GM12873 (cell line): ENCODE data around the gene DNAAF5.

Source experiments
- TF ChIP-seq, protein P1 (sequence below): IDR thresholded peaks from 2 replicates; pipeline ENCODE4 v1.5.1; 2012; ENCODE audit warnings: low read depth, mild to moderate bottlenecking, moderate library complexity, low read length, control low read depth; ENCODE audit not compliant: insufficient read depth; ENCODE audit errors: missing control alignments

Gene DNAAF5

DNA sequence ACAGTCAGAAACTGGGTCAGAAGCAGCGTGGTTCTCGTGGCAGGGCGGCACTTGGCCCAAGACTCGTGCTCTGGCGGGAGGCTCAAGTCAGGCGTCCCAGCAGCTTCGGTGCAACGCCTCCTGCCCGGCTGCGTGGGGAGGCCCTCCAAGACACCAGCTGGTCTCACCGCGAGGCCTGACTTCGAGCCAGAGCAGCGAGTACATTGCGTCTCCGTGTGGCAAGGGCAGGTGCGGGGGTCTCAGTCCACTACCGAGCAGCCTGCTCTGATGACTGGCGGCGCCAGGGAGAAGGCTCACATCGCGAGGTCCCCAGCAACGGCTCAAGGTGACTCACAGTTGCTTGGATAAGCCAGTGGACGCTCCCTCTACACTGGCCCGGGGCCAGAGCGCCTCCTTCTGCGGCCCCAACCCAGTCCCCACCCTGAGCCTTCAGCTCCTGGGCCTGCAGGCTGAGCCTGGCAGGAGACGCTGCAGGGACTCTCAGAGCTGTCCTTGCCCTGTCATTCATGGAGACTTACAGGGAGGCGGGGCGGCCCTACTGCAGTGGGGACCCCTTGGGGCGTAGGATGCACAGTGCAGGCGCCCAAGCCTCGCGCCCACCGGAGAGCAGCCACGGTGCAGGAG, 42.5 kb downstream of the DNAAF5 start:
- TF ChIP-seq, protein P1, sequence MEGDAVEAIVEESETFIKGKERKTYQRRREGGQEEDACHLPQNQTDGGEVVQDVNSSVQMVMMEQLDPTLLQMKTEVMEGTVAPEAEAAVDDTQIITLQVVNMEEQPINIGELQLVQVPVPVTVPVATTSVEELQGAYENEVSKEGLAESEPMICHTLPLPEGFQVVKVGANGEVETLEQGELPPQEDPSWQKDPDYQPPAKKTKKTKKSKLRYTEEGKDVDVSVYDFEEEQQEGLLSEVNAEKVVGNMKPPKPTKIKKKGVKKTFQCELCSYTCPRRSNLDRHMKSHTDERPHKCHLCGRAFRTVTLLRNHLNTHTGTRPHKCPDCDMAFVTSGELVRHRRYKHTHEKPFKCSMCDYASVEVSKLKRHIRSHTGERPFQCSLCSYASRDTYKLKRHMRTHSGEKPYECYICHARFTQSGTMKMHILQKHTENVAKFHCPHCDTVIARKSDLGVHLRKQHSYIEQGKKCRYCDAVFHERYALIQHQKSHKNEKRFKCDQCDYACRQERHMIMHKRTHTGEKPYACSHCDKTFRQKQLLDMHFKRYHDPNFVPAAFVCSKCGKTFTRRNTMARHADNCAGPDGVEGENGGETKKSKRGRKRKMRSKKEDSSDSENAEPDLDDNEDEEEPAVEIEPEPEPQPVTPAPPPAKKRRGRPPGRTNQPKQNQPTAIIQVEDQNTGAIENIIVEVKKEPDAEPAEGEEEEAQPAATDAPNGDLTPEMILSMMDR = no peak

DNA sequence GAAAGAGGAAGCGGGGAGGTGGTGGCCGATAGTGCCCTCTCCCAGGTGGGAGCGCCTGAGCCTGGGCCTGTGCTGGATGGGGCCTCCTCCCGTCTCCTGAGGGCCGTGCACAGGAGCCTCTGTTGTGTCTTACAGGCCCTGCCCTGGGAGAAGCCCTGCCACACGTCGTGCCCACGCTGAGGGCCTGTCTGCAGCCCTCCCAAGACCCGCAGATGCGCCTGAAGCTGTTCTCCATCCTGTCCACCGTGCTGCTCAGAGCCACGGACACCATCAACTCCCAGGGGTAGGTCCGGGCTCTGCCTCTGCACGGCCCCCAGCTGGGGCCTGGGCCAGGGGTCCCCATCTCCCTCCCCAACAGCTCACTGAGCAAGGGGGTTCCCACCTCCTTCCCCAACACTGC, 43.8 kb downstream of the DNAAF5 start:
- TF ChIP-seq, protein P1 = no peak

DNA sequence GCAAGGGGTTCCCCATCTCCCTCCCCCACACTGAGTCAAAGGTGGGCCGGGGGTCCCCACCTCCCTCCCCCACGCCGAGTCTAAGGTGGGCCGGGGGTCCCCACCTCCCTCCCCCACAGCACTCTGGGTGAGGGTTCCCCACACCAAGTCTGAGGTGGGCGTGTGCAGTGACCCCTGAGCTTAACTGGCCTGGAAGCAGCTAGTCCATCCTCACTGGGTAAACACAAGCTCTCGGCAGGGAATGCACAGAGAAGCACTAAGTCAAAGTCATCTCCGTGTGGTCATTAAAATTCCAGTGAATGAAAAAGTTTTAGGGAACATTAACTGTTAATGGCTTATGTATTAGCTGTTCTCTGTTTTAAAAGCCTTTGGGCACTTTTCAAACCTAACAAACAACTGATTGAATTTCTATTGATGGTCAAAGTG, 44.3 kb downstream of the DNAAF5 start:
- TF ChIP-seq, protein P1 = no peak

DNA sequence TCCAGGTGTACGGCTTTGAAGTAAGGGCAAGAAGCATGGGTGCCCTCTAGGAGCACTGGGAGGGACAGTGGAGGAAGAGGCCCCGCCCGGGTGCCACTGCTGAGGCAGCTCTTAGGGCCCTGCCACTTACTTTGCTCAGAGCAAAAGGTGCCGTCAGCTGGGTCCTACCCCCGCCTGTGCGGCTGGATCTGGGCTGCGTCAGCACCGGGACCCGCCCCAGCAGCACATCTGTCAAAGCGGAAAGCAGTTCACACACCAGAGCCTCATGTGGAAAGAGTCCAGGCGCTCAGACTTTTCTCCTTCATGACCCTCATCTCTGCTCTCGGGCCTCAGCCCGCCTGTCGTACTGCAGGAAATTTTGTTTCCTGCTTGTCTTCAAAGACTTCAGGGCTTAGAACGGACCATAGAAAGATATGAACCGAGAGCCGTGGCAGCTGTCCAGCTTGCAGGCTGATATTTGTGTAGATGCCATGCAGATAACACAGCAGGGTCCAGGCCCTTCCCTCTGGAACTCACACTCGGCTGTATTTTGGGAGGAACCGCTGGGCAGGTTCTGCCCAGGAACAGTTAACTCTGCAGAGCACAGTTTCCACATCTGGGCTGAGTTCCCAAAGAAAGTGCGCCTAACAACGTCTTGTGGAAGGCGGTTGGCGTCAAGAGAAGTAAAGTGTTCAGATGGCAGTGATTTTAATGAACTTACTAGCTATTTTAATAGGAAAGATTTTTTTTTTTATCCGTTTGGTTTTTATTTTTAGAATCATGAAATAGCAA, 44.9 kb downstream of the DNAAF5 start:
- TF ChIP-seq, protein P1 = no peak

DNA sequence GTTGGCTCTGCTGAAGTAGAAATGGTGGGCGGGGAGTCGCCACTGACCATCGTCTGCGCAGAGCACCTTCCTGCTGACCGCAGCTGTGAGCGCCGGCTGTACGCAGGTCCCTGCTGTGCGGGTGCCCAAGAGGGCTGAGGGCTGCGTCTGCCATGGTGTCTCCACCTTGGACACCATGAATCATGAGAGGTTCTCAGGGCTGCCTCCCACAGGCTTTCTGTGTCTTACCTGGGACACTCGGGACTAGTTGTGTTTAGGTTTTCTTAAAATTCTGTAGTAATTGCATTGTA, 45.5 kb downstream of the DNAAF5 start:
- TF ChIP-seq, protein P1 = no peak

DNA sequence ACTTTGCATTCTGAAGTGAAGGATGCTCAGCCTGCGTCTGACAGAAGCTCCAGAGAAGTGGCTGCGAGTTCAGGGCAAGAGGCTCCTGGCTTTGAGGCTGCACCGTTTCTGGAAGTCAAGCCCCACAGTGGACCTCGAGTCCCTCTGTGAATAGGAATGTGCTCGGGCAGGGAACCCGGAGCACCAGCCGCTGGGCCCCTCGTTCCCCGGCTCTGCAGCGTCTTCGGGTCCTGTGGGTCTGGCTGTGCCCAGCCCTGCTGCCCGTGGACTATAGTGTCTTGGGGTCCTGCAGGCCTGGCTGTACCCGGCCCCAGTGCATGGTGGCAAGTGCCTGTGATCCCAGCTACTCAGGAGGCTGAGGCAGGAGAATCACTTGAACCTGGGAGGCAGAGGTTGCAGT, 45.9 kb downstream of the DNAAF5 start:
- TF ChIP-seq, protein P1 = no peak

DNA sequence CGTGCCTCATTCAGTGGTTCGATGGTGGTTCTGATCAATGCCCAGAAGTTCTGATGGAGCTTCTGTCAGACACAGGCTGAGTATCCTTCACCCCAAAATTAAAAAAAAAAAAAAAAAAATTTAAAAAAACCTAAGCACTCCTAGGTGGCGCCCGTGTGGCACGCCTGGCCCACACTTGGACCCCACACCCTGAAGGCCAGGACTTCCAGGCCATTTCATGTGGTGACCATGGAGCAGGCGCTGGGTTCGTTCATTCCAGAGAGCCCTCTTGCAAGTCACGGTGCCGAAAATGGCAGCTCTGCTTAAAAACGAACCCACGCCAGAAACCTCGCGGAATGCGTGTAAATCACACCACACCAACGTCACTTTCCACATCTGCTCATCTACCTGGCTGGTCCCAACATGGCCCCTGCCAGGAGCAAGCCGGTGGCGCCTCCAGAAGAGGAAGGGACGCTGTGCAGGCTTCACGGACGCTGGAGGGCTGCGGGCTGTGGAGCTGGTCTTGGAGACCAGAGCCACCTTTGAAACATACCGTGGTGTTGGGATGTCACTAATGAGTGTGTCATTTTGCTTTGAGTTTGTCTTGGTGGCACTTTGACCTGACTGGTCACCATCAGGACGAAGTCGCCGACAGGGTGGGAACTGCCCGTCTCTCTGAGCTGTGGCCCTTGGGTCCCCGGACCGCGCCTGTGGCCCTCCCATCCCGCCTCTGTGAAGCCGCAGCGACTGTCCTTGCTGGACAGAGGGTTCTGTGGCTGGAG, 46.5 kb downstream of the DNAAF5 start:
- TF ChIP-seq, protein P1 = no peak
